D341Med (cell line): ENCODE measurements around the gene DDR2.
"Not testable (repeated sequence)": the region's sequence is repeated elsewhere in the genome, so short reads cannot be mapped to it uniquely, and the experiment has no call there.

Source experiments
- DNase-seq: peaks from one replicate; pipeline ENCODE4 v3.0.0; 2012; ENCODE audit warnings: low spot score

DDR2 gene

GRCh38 chr1:162725301-162725837 is 93.1 kb downstream of the DDR2 start:
- no peak for DNase-seq

DNA sequence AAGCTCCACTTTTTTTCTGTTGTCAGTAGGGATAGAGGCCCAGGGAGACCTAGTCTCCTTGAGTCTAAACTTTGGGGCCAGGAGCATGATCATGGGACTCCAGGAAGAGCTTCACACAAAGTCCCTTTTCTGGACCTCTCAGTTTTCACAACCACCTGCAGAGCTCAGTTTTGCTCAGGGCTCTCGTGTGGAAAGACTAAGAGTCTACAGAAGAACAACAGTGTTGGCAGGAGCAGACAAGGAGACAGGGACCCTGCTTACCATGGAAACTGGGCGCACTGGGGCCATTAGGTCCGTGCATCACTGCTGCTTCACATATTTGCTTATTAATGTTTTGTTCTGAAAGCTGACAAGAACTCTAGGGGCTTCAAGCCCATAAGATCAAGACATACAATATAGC is 94.3 kb downstream of the DDR2 start:
- no peak for DNase-seq

GRCh38 chr1:162727493-162727892 is 95.2 kb downstream of the DDR2 start:
- DNase-seq = not testable (repeated sequence)

DNA sequence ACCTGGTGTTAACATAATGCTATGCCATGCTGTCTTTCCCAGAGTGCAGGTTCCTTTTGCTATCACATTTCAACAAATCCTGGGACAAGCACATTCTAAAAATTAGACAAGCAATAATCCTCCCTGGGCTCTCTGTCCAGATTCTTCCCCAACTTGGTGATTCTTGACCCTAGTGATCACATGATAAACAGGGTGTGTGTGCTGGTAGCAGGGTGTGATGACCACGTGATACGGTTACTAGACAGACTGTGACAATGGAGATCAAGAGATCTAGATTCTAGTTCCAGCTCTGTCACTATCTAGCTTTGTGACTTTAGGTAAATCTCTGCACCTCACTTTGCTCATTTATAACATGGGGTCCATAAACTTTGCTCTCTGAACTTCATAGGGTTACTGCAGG is 96.3 kb downstream of the DDR2 start:
- DNase-seq = no peak

- DNase-seq = not testable (repeated sequence)
Observed at GRCh38 chr1:162729195-162729774, 97.0 kb downstream of the DDR2 start.

DNA sequence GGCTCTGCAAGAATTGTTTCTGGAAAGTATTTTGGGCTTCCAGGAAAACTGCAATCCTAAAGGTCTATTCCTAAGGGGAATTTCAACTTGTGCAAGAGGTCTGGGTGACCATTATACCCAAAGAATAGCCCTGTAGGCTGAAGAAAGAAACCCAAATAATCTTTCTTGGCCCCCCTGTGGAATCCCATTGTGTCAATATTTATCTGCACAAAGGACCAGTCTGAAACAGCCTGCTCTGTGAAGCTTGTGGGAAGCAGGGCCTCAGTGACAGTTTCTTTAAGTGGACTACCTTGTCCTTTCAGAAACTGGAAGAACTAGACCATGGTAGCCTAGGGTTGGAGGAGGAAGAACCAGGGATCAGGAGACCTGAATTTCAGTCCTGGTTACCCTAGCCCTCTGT is 99.8 kb downstream of the DDR2 start:
- DNase-seq = no peak

- DNase-seq = no peak
Observed at GRCh38 chr1:162732566-162733335, 100.5 kb downstream of the DDR2 start.

- no peak for DNase-seq
Observed at GRCh38 chr1:162733336-162733590, 101.0 kb downstream of the DDR2 start.

- no peak for DNase-seq
Observed at GRCh38 chr1:162734047-162734446, 101.8 kb downstream of the DDR2 start.

- no peak for DNase-seq
Observed at GRCh38 chr1:162736184-162736583, 103.9 kb downstream of the DDR2 start.

DNA sequence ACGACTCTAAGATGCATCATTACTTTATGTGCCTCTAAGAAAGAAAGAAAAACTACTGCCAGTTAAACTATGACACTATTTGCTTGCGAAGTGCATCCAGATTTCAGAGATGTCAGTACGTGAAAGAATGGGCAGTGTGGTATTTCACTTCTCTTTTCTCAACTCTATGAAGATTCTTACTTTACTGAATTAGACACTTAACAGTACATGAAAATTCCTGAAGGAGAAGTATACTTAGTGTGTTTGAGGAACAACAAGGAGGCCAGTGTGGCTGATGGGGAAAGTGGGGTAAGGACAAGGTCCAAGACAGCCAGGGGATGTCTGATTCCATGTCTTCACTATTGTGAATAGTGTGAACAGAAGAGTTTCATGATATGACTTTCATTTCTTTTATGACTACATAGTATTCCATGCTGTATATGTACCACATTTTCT is 104.4 kb downstream of the DDR2 start:
- DNase-seq = no peak

GRCh38 chr1:162740755-162741154 is 108.5 kb downstream of the DDR2 start:
- DNase-seq = no peak

GRCh38 chr1:162741574-162741973 is 109.3 kb downstream of the DDR2 start:
- DNase-seq = no peak

DNA sequence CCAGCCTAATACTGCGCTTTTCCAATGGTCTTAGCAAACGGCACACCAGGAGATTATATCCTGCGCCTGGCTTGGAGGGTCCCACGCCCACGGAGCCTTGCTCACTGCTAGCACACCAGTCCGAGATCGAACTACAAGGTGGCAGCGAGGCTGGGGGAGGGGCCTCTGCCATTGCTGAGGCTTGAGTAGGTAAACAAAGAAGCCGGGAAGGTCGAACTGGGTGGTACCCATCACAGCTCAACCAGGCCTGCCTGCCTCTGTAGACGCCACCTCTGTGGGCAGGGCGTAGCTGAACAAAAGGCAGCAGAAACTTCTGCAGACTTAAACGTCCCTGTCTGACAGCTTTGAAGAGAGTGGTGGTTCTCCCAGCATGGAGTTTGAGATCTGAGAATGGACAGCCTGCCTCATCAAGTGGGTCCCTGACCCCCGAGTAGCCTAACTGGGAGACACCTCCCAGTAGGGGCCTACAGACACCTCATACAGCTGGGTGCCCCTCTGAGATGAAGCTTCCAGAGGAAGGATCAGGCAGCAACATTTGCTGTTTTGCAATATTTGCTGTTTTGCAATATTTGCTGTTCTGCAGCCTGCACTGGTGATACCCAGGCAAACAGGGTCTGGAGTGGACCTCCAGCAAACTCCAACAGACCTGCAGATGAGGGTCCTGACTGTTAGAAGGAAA is 114.1 kb downstream of the DDR2 start:
- not testable (repeated sequence) for DNase-seq

DNA sequence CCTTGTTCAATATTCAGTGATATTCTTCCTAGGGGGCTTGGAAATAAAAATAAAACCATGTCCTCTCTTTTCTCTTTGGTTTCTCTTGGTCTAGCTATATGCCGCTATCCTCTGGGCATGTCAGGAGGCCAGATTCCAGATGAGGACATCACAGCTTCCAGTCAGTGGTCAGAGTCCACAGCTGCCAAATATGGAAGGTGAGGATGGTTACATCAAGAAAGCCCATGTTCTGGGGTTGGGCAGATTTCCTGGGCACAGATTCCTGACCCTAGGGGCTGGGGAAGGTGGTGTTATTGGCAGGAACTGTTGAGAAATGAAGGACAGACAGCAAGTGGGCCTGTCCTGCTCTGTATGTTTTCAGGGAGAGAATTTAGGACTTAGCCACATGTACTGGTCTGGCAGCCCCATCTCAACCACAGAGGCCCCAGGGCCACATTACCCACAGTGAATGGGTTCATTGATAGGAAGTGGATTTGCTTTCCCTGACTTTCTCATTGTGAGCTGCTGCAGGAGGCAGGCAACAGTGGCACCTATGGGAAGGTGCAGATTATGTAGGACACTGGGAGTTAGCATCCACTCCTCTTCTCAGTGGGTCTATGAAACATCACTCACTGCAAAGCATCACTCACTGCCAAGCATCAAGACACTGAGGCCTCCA is 120.9 kb downstream of the DDR2 start:
- DNase-seq = no peak

DNA sequence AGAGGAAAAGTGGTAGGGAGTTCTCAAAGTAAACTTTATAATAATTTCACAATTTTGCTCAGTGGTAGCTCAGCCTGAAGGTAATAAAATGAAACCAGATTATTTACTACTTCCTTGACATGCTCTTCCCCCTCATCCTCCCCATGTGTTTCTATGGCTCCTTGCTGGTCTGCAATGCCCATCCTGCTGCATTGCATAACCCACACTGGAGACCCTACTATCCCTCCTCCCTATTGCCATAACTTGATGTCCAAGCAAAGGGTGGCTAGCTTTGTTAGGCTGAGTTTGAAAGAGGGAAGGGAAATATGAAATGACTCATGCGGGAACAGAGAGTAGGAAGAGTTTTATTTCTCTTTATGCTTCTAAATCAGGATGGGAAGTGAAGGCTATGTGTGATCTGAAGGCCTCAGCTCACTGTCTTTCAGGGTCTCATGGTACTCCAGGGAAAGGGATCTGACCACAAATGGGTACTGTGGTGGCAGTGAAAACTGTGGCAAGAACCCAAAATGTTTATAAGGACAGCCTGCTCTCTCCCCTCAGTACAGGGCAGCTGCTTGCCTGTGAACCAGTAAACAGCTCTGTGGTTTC is 121.8 kb downstream of the DDR2 start:
- DNase-seq = no peak

GRCh38 chr1:162755306-162755705 is 123.0 kb downstream of the DDR2 start:
- no peak for DNase-seq

- DNase-seq = no peak
Observed at GRCh38 chr1:162756523-162756922, 124.3 kb downstream of the DDR2 start.

DNA sequence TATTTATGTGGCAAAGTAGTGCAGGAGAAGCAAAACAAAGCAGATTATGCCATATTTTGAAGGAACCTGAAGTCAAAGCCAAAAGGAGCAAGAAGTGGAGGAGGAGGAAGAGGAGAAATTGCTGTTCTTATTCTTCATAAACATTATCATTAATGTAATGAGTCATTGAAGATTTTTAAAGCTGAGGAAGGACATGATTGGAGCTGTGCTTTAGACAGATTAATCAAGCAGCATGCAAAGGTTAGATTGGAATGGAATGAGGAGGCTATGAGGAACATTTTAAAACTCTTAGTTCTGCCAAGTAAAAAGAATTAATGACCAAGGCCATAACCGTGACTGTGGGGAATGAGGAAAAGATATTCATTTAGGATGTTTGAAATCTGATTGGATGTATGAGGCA is 125.2 kb downstream of the DDR2 start:
- no peak for DNase-seq

DNA sequence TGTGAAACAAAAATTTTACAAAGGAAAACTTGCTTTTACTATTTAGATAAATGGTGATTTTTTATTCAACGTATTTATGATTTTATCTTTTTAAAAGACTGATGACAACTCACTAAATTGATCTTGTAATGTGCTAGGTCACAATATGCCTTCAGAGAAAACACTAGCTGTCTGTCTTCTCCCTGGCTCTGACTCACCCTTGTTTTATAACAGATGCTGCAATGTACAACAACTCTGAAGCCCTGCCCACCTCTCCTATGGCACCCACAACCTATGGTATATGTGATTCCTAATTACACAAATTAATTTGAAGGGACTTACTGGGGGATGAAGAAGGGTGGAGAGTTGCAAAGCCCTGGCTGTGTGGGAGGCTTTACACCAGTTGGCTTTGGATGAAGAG is 133.5 kb downstream of the DDR2 start:
- no peak for DNase-seq

DNA sequence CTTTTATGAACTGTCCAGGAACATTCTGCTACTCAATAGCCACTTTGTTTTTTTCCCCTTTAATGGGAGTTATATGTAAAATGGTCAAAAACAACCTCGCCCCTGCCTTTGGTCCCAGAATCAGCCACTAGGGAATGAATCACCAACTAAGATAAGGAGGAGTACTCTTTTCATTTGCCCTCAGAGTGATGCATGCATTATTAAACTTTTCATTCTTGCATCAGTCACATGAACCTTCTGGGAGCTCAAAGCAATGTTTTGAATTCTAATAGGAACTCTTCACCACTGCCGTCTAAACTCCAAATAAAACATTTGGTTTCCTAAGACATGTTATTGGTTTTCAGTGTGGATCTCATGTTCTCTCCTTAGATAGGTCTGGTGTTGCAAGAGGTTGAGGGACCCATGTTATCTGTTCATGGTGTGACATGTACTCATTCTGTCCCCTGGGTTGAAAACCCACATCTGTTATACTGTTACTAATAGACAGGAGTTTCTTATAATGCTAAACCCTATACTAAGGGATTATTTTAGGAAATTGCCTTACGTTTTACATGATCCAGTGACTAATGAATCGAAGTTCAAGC is 140.4 kb downstream of the DDR2 start:
- DNase-seq = no peak

DNA sequence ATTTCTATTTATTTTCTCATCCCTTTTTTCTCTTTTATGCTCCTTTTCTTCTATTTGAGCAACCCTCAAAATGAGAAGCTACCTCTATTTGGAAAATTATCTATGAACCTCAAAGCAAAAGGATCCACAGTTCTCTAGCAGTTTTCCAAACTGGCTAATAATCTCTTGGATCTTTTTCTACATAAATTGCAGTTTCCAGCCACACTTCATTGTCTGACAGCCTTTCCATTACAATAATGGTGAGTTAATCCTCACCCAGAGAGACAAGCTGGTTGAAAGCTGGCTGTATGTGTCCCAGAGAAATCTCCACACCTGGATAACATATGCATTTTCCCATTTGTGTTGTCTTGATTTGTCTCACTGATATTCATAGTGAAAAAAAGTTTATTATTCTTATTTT is 141.7 kb downstream of the DDR2 start:
- no peak for DNase-seq
